Measurements from ENCODE around the gene CAMTA1.
"Not testable (repeated sequence)": the region's sequence is repeated elsewhere in the genome, so short reads cannot be mapped to it uniquely, and the experiment has no call there.

The CAMTA1 gene

DNA sequence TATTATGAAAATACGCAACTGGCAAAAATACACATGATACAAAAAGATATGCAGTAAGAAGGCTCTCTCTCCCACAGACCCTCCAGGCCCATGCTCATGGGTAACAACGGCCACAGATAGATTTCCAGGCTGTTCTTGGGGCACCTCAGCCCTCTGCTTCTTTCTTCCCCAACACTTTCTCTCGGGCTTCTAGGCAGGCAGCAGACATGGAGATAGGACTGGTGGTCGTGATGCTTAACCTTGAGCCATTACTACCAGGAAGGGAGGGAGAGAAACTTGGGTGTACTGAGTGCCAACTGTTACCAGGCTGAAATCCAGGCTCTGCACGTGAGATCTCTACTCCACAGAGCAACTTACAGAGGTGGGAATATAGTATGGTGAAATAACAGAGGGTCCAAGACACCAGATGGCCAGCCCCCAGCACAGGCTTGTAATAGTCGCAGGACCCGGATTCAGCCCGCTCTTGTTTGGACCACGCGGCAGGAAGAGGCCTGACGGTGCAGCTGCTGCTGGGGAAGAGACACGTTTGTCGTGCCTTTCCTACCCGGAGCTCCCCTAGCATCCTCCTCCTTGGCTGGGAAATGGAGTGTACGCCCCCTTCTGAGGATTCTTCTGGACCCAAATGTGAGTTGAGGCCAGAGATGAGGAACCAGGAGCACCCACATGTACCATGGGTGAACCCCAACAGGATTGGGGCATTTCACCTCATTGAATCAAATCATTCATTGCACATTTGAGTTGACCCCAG, 544.8 kb downstream of the CAMTA1 start:
- no peaks in the 10 kb centered on the region for H3K9me3 ChIP-seq (ENCODE audit: control insufficient read depth in 1 of 2, low read length in 2 of 2)
- no peaks in the 10 kb centered on the region for H3K36me3 ChIP-seq (ENCODE audit: control insufficient read depth in 1 of 2, insufficient read depth in 2 of 2, low read length in 2 of 2)
- H3K27me3 ChIP-seq (ENCODE audit: low read depth, low read length), result no peaks in the 10 kb centered on the region
- no peak overlapping the region for H3K27ac ChIP-seq (ENCODE audit: low read length)
- no peak overlapping the region for H3K4me3 ChIP-seq (ENCODE audit: low read depth in 1 of 2, low read length in 2 of 2)
- H3K4me1 ChIP-seq (ENCODE audit: control insufficient read depth in 1 of 2, insufficient read depth in 2 of 2, low read length in 2 of 2), result peaks cover 0 to 23% of the 10 kb centered on the region in 2 donors

DNA sequence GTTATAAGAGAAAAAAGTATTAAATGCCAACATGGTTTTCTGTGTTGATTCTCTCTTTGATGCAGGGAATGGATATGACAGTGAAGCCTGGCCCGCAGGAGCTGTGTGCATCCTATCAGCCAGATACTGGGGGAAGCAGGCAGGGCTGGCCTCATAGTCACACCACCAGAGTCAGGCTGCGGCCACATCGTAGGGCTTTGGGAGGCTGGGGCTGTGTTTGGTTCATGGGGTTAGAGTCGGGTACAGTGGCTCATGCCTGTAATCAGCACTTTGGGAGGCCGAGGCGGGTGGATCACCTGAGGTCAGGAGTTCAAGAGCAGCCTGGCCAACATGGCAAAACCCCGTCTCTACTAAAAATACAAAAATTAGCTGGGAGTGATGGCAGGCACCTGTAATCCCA, 545.5 kb downstream of the CAMTA1 start:
- H3K4me3 ChIP-seq (ENCODE audit: low read depth in 1 of 2, low read length in 2 of 2); H3K9me3 ChIP-seq (ENCODE audit: control insufficient read depth in 1 of 2, low read length in 2 of 2): not testable (repeated sequence)

DNA sequence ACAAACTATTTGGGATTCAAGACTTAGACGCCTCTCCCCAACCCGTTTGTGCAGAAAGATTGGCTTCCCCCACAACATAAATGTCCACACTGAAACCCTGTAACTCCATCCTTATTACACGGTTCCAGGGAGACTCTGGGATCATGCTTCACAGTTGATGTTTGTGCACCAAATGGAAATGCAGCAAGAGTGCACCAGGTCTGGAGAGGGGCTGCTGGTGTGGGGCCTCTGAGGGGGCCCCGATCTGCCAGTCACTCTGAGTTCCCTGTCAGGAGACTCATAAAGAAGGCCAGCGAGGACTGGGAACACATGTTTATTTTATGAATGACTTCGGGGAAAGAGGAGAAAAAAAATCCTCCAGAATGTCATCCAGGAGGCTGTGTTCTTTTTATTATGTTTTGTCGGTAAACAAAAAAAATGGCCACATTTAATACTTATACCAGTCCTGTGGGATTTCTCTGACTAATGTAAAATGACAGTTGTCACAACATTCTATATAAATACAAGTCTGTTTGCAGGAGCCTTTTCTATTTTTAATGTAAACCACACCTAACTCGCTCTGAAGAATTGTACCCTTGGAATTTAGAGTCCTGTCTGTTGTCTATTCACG, 546.8 kb downstream of the CAMTA1 start:
- H3K4me1 ChIP-seq (ENCODE audit: control insufficient read depth in 1 of 2, insufficient read depth in 2 of 2, low read length in 2 of 2), result peaks cover 0 to 24% of the 10 kb centered on the region in 2 donors
- H3K27ac ChIP-seq (ENCODE audit: low read length), result no peak overlapping the region
- no peaks in the 10 kb centered on the region for H3K36me3 ChIP-seq (ENCODE audit: control insufficient read depth in 1 of 2, insufficient read depth in 2 of 2, low read length in 2 of 2)
- H3K9me3 ChIP-seq (ENCODE audit: control insufficient read depth in 1 of 2, low read length in 2 of 2), result no peaks in the 10 kb centered on the region
- no peak overlapping the region for H3K4me3 ChIP-seq (ENCODE audit: low read depth in 1 of 2, low read length in 2 of 2)
- H3K27me3 ChIP-seq (ENCODE audit: low read depth, low read length), result no peaks in the 10 kb centered on the region

More for the DNA sequence above, 545.5 kb downstream of the CAMTA1 start:
- not testable (repeated sequence) for H3K27me3 ChIP-seq (ENCODE audit: low read depth, low read length); H3K36me3 ChIP-seq (ENCODE audit: control insufficient read depth in 1 of 2, insufficient read depth in 2 of 2, low read length in 2 of 2); H3K27ac ChIP-seq (ENCODE audit: low read length)
- peaks cover 0 to 24% of the 10 kb centered on the region in 2 donors for H3K4me1 ChIP-seq (ENCODE audit: control insufficient read depth in 1 of 2, insufficient read depth in 2 of 2, low read length in 2 of 2)

DNA sequence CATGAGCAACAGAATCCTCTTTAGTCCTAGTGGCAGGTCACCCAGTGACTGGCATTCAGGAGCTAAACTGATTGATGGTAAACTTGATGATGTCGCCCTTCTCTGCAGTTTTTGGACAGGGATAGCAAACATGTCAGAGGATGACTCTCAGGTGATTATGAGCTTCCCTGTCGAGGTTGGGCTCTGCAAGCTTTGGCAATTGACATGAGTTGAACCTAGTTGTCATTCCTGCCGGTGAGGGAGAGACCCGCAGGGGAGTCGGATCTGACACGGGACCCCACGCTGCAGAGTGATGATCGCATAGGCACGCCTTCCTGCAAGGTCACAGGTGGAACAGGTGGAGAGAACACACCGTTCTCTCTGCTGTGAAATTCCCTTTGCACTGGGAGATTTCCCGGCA, 547.8 kb downstream of the CAMTA1 start:
- H3K4me3 ChIP-seq (ENCODE audit: low read depth in 1 of 2, low read length in 2 of 2), result no peak overlapping the region
- no peaks in the 10 kb centered on the region for H3K36me3 ChIP-seq (ENCODE audit: control insufficient read depth in 1 of 2, insufficient read depth in 2 of 2, low read length in 2 of 2)
- peaks cover 0 to 24% of the 10 kb centered on the region in 2 donors for H3K4me1 ChIP-seq (ENCODE audit: control insufficient read depth in 1 of 2, insufficient read depth in 2 of 2, low read length in 2 of 2)
- H3K27me3 ChIP-seq (ENCODE audit: low read depth, low read length), result no peaks in the 10 kb centered on the region
- H3K9me3 ChIP-seq (ENCODE audit: control insufficient read depth in 1 of 2, low read length in 2 of 2), result no peaks in the 10 kb centered on the region
- H3K27ac ChIP-seq (ENCODE audit: low read length), result no peak overlapping the region

DNA sequence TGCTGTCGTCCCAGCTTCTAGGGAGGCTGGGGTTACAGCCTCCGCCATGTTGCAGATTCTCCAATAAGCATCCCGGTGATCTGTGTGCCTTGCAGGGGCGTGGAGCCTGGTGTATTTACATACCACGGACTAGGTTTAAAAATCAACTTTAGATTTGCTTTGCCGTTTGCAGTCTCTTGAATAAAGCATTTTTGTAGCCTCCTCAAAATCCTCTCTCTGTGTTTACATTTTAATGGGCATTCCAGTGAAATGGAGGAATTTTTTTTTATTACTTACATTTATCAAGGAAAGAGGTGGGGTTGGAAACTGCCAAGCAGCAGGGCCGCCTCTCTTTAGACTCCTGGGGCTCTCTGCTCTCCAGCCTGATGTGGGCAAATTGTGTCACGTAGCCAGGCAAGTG, 548.4 kb downstream of the CAMTA1 start:
- Histone ChIP-seq H3K4me3 (ENCODE audit: low read depth in 1 of 2, low read length in 2 of 2) (no peak overlapping the region), H3K36me3 (ENCODE audit: control insufficient read depth in 1 of 2, insufficient read depth in 2 of 2, low read length in 2 of 2) (no peaks in the 10 kb centered on the region), H3K27me3 (ENCODE audit: low read depth, low read length) (no peaks in the 10 kb centered on the region), H3K9me3 (ENCODE audit: control insufficient read depth in 1 of 2, low read length in 2 of 2) (no peaks in the 10 kb centered on the region), H3K27ac (ENCODE audit: low read length) (no peak overlapping the region), H3K4me1 (ENCODE audit: control insufficient read depth in 1 of 2, insufficient read depth in 2 of 2, low read length in 2 of 2) (peaks cover 0 to 24% of the 10 kb centered on the region in 2 donors)

DNA sequence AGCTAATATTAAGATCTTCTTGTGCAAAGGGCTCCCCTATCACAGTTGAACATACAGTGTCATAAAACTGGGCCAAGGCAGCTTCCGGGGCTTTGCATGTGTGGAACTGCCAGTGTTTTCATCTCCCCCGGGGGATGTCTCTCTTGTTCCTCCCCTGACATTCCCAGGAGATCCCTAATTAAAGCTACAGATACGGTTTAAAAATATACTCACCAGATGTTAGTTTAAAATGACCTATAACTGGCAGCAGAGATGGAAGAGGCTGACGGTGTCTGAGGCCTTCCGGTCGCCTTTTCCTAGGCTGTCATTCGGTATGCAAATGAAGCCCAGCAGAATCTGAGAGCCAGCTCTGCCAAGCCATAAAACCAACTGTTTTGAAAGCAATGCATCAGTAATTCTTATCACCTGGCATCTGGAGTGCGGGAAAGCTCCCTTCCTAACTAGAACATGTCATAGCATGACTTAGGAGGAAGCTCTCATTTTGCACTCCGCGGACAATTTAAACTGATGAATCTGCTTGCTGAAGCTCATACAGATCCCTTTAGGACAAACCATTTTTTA, 549.3 kb downstream of the CAMTA1 start:
- Histone ChIP-seq H3K9me3 (ENCODE audit: control insufficient read depth in 1 of 2, low read length in 2 of 2) (no peaks in the 10 kb centered on the region), H3K36me3 (ENCODE audit: control insufficient read depth in 1 of 2, insufficient read depth in 2 of 2, low read length in 2 of 2) (no peaks in the 10 kb centered on the region), H3K4me3 (ENCODE audit: low read depth in 1 of 2, low read length in 2 of 2) (no peak overlapping the region), H3K27ac (ENCODE audit: low read length) (no peak overlapping the region), H3K4me1 (ENCODE audit: control insufficient read depth in 1 of 2, insufficient read depth in 2 of 2, low read length in 2 of 2) (peaks cover 0 to 24% of the 10 kb centered on the region in 2 donors), H3K27me3 (ENCODE audit: low read depth, low read length) (no peaks in the 10 kb centered on the region)

DNA sequence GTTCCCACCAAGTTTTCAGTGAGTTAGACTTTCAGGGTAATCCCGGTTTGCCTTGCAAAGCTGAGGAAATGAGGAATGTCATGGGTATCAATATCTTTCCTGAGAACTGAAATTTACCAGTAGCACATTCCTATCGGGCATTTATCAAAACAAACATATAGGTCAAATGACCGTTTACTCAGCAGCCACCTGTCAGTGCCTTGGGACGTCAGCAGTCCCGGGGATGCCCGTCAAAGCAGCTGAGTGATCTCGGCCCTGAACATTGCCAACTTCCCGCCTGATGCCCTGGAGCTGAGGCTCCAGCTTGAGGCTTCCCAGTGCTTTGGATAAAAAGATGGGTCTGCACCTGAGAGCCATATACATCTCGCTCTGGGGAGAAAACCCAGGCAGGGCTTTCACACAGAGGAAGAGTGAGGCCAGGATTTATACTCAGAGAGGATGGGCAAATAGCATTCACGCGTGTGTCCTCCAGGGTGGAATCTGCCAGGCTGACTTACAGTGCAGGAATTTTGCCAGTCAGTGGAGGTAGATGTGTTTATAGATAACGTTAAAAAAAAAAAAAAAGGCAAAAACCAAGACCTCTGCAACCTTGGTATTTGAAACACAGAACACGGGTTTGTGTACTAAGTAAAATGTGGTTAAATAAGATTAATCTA, 550.1 kb downstream of the CAMTA1 start:
- Histone ChIP-seq H3K27ac (ENCODE audit: low read length) (no peak overlapping the region), H3K9me3 (ENCODE audit: control insufficient read depth in 1 of 2, low read length in 2 of 2) (no peaks in the 10 kb centered on the region), H3K27me3 (ENCODE audit: low read depth, low read length) (no peaks in the 10 kb centered on the region), H3K4me3 (ENCODE audit: low read depth in 1 of 2, low read length in 2 of 2) (no peak overlapping the region), H3K4me1 (ENCODE audit: control insufficient read depth in 1 of 2, insufficient read depth in 2 of 2, low read length in 2 of 2) (peaks cover 0 to 24% of the 10 kb centered on the region in 2 donors), H3K36me3 (ENCODE audit: control insufficient read depth in 1 of 2, insufficient read depth in 2 of 2, low read length in 2 of 2) (no peaks in the 10 kb centered on the region)

DNA sequence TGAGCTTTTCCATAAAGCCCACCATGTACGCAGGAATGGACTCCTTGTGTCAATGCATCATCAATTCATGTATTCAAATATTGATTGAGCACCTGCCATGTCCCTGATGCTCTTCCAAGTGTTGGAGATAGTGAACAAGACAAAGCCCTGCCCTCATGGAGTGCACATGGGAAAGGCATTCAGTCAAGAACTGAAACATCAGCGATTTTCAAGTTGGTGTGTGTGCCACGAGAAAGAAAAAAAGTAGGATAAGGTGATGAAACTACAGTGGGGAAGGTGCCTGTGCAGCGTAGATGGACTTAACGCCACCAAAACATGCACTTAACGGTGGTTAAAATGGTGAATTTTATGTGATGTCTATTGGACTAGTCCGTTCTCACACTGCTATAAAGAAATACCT, 553.2 kb downstream of the CAMTA1 start:
- Histone ChIP-seq H3K27me3 (ENCODE audit: low read depth, low read length) (no peaks in the 10 kb centered on the region), H3K9me3 (ENCODE audit: control insufficient read depth in 1 of 2, low read length in 2 of 2) (no peaks in the 10 kb centered on the region), H3K27ac (ENCODE audit: low read length) (no peak overlapping the region), H3K4me3 (ENCODE audit: low read depth in 1 of 2, low read length in 2 of 2) (no peak overlapping the region), H3K4me1 (ENCODE audit: control insufficient read depth in 1 of 2, insufficient read depth in 2 of 2, low read length in 2 of 2) (peaks cover 0 to 13% of the 10 kb centered on the region in 2 donors), H3K36me3 (ENCODE audit: control insufficient read depth in 1 of 2, insufficient read depth in 2 of 2, low read length in 2 of 2) (no peaks in the 10 kb centered on the region)

DNA sequence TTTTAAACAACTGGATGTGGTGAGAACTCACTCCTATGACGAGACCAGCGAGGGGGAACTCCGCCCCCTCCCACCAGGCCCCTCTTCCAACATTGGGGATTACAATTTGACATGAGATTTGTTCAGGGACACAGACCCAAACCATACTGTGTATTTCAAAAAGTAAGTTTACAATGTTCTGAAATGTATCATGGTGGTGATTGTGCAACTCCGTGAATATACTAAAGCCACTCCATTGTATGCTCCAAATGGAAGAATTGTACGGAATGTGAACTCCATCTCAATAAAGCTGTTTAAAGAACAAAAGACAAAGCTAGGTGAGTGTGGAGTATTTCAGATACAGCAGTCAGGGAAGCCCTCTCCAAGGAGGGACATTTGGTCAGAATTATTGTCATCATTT, 553.8 kb downstream of the CAMTA1 start:
- Histone ChIP-seq H3K4me1 (ENCODE audit: control insufficient read depth in 1 of 2, insufficient read depth in 2 of 2, low read length in 2 of 2) (peaks cover 0 to 11% of the 10 kb centered on the region in 2 donors), H3K27me3 (ENCODE audit: low read depth, low read length) (no peaks in the 10 kb centered on the region), H3K27ac (ENCODE audit: low read length) (no peak overlapping the region), H3K36me3 (ENCODE audit: control insufficient read depth in 1 of 2, insufficient read depth in 2 of 2, low read length in 2 of 2) (no peaks in the 10 kb centered on the region), H3K4me3 (ENCODE audit: low read depth in 1 of 2, low read length in 2 of 2) (no peak overlapping the region), H3K9me3 (ENCODE audit: control insufficient read depth in 1 of 2, low read length in 2 of 2) (no peaks in the 10 kb centered on the region)

DNA sequence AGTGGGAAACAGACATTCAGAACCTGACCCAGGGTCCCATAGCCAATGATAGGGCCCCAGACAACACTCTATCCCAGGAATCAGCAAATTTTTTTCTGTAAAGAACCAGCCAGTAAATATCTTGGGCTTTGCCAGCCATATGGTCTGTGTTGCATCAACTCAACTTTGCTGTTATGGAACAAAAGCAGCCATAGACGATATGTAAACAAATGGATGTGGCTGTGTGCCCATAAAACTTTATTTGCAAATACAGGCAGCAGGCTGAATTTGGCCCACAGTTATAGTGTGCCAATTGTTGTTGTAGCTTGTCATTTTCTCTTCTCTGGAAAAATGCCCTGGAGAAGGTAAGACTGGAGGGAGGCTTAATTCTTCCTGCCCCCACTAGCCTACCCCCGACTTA, 554.7 kb downstream of the CAMTA1 start:
- no peaks in the 10 kb centered on the region for H3K36me3 ChIP-seq (ENCODE audit: control insufficient read depth in 1 of 2, insufficient read depth in 2 of 2, low read length in 2 of 2)
- H3K9me3 ChIP-seq (ENCODE audit: control insufficient read depth in 1 of 2, low read length in 2 of 2), result no peaks in the 10 kb centered on the region
- no peaks in the 10 kb centered on the region for H3K27me3 ChIP-seq (ENCODE audit: low read depth, low read length)
- H3K4me1 ChIP-seq (ENCODE audit: control insufficient read depth in 1 of 2, insufficient read depth in 2 of 2, low read length in 2 of 2), result peaks cover 0 to 1% of the 10 kb centered on the region in 2 donors
- no peak overlapping the region for H3K27ac ChIP-seq (ENCODE audit: low read length)
- H3K4me3 ChIP-seq (ENCODE audit: low read depth in 1 of 2, low read length in 2 of 2), result no peak overlapping the region

DNA sequence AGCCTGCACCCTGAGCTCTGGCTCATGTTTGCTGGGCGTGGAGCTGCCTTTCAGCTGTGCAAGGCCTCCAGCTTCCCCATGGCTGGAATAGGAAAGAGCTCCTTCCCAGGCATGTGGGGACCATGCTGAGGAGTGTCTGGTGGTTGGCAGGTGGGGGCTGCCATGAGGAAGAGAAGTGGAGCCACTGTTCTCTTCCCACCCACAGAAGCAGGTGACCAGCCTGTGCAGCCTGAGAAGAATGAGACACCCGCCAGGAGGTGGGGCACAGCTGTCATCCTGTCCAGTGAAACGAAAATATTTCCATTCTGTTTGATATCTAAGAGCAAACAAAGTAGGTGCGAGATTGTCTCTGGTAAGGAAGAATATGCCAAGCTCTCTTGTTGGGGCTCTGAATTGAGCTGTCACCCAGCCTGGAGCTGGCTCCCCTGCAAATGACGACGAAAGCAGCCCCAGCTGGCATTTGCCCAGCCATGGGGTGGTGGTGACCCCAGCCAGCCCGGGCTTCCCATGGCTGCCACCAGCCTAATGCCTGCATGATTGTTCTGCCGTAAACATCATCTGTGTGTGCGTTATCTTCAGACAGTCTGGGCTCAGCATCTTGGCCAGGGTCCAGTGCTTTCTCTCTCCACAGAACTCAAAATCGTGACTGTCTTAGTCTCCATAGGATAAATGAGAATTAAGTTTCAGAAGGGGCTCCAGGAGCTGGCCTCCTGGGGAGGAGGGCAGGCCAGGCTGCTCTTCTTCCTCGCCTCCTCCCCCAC, 556.1 kb downstream of the CAMTA1 start:
- Histone ChIP-seq H3K27ac (ENCODE audit: low read length) (no peak overlapping the region), H3K4me1 (ENCODE audit: control insufficient read depth in 1 of 2, insufficient read depth in 2 of 2, low read length in 2 of 2) (no peaks in the 10 kb centered on the region), H3K27me3 (ENCODE audit: low read depth, low read length) (no peaks in the 10 kb centered on the region), H3K4me3 (ENCODE audit: low read depth in 1 of 2, low read length in 2 of 2) (no peak overlapping the region), H3K36me3 (ENCODE audit: control insufficient read depth in 1 of 2, insufficient read depth in 2 of 2, low read length in 2 of 2) (no peaks in the 10 kb centered on the region), H3K9me3 (ENCODE audit: control insufficient read depth in 1 of 2, low read length in 2 of 2) (no peaks in the 10 kb centered on the region)

Measured in muscle layer of duodenum (tissue), 2 donors.